ENCODE measurements around the gene MERTK.
"Not testable (repeated sequence)": the region's sequence is repeated elsewhere in the genome, so short reads cannot be mapped to it uniquely, and the experiment has no call there.

Gene MERTK

GRCh38 chr2:111908578-111908977 lies 10.2 kb downstream of the MERTK start:
- Histone ChIP-seq H3K9me3 (ENCODE audit: severe bottlenecking) (no peaks in the 10 kb centered on the region), H3K4me3 (ENCODE audit: low read depth, low read length) (no peak overlapping the region), H3K36me3 (no peaks in the 10 kb centered on the region), H3K27me3 (ENCODE audit: insufficient read depth, low read depth, severe bottlenecking) (no peaks in the 10 kb centered on the region), H3K27ac (0 out of 2 replicates have a peak overlapping the region, but pooled peaks have one; percentile 3)
- no peak for DNase-seq
- TF ChIP-seq CTCF (IDR thresholded peaks at IDR 0.05; ENCODE audit: low read depth, low read length), result no peak

- Histone ChIP-seq H3K36me3 (no peaks in the 10 kb centered on the region), H3K9me3 (ENCODE audit: severe bottlenecking) (no peaks in the 10 kb centered on the region), H3K4me3 (ENCODE audit: low read depth, low read length) (no peak overlapping the region), H3K27ac (peak overlapping the region; percentile 3; the same call in 1 of the 2 replicates), H3K27me3 (ENCODE audit: insufficient read depth, low read depth, severe bottlenecking) (no peaks in the 10 kb centered on the region)
- no peak for DNase-seq
- TF ChIP-seq CTCF (IDR thresholded peaks at IDR 0.05; ENCODE audit: low read depth, low read length), result no peak
These were observed 10.7 kb downstream of the MERTK start for GRCh38 chr2:111909079-111909478.

GRCh38 chr2:111909997-111910396 lies 11.6 kb downstream of the MERTK start:
- not testable (repeated sequence) for H3K9me3 ChIP-seq (ENCODE audit: severe bottlenecking); H3K27me3 ChIP-seq (ENCODE audit: insufficient read depth, low read depth, severe bottlenecking); DNase-seq; H3K4me3 ChIP-seq (ENCODE audit: low read depth, low read length); H3K36me3 ChIP-seq; H3K27ac ChIP-seq

- no peak overlapping the region for H3K27ac ChIP-seq
- no peaks in the 10 kb centered on the region for H3K27me3 ChIP-seq (ENCODE audit: insufficient read depth, low read depth, severe bottlenecking)
- H3K36me3 ChIP-seq, result no peaks in the 10 kb centered on the region
- H3K4me3 ChIP-seq (ENCODE audit: low read depth, low read length), result no peak overlapping the region
- no peaks in the 10 kb centered on the region for H3K9me3 ChIP-seq (ENCODE audit: severe bottlenecking)
- no peak for TF ChIP-seq CTCF (IDR thresholded peaks at IDR 0.05; ENCODE audit: low read depth, low read length)
- DNase-seq, result no peak
These were observed 12.3 kb downstream of the MERTK start for GRCh38 chr2:111910609-111911277.

- not testable (repeated sequence) for H3K27ac ChIP-seq; H3K4me3 ChIP-seq (ENCODE audit: low read depth, low read length); H3K36me3 ChIP-seq; H3K27me3 ChIP-seq (ENCODE audit: insufficient read depth, low read depth, severe bottlenecking); DNase-seq; H3K9me3 ChIP-seq (ENCODE audit: severe bottlenecking)
These were observed 13.0 kb downstream of the MERTK start for GRCh38 chr2:111911295-111911977.

GRCh38 chr2:111912547-111912946 lies 14.1 kb downstream of the MERTK start:
- H3K4me3 ChIP-seq (ENCODE audit: low read depth, low read length), result no peak overlapping the region
- H3K27me3 ChIP-seq (ENCODE audit: insufficient read depth, low read depth, severe bottlenecking), result no peaks in the 10 kb centered on the region
- no peaks in the 10 kb centered on the region for H3K9me3 ChIP-seq (ENCODE audit: severe bottlenecking)
- no peak for TF ChIP-seq CTCF (IDR thresholded peaks at IDR 0.05; ENCODE audit: low read depth, low read length)
- H3K36me3 ChIP-seq, result no peaks in the 10 kb centered on the region
- DNase-seq, result no peak
- no peak overlapping the region for H3K27ac ChIP-seq
